ENCODE results near the gene SUCLG2. TPM values are rescaled to one million over a fixed set of nuclear protein-coding genes. Genes with fewer than 3 reads are reported as not detected.

SUCLG2 gene
- total RNA-seq, 1 experiment from 2014 or later, result 38.5 TPM

GRCh38 chr3:67635806-67636205 lies 18.6 kb downstream of the SUCLG2 start:
- no peak for TF ChIP-seq CTCF (conservative IDR thresholded peaks at IDR 0.05)
- Histone ChIP-seq H3K4ac (ENCODE audit: low read depth, low read length) (no peak overlapping the region), H3K79me2 (ENCODE audit: insufficient read depth, low read length) (no peaks in the 10 kb centered on the region), H3K56ac (ENCODE audit: insufficient read length, low read depth, low read length) (no peak overlapping the region), H3K23ac (ENCODE audit: insufficient read length, low read depth, low read length) (no peak overlapping the region), H3T11ph (ENCODE audit: low read length) (no peak overlapping the region), H4K91ac (ENCODE audit: insufficient read length, low read depth, low read length) (no peak overlapping the region), H4K20me1 (ENCODE audit: control insufficient read depth, insufficient read depth, insufficient read length) (no peaks in the 10 kb centered on the region), H2BK5ac (ENCODE audit: insufficient read length, low read length) (no peak overlapping the region), H4K5ac (ENCODE audit: insufficient read length, low read depth, low read length) (no peak overlapping the region), H2BK15ac (ENCODE audit: low read depth, low read length) (no peak overlapping the region), H3K4me1 (ENCODE audit: insufficient read depth, low read length) (peaks cover 3% of the 10 kb centered on the region), H3K9me3 (ENCODE audit: control insufficient read depth, low read depth, low read length) (no peaks in the 10 kb centered on the region), H2BK20ac (ENCODE audit: low read depth, low read length, poor library complexity, severe bottlenecking) (no peak overlapping the region), H3K79me1 (ENCODE audit: insufficient read depth, low read depth, low read length, poor library complexity, severe bottlenecking) (peaks cover 3% of the 10 kb centered on the region), H3K18ac (ENCODE audit: insufficient read length, low read depth, low read length) (no peak overlapping the region), H3K9ac (ENCODE audit: extremely low read depth, insufficient read length, low read length) (no peak overlapping the region), H2AFZ (ENCODE audit: low read length) (no peak overlapping the region), H2BK12ac (ENCODE audit: insufficient read length, low read depth, low read length) (no peak overlapping the region), H3K4me2 (ENCODE audit: insufficient read depth, insufficient read length, low read length) (no peak overlapping the region), H4K8ac (replicated peaks; ENCODE audit: insufficient read length, low read depth, low read length) (no peak overlapping the region), H2AK5ac (ENCODE audit: insufficient read length, low read length) (no peak overlapping the region), H3K27me3 (ENCODE audit: insufficient read depth, low read length) (no peaks in the 10 kb centered on the region), H2BK120ac (ENCODE audit: low read depth, low read length, poor library complexity, severe bottlenecking) (no peak overlapping the region), H3K14ac (ENCODE audit: insufficient read depth, low read length) (no peak overlapping the region), H3K23me2 (ENCODE audit: insufficient read length, low read depth, low read length, poor library complexity, severe bottlenecking) (no peaks in the 10 kb centered on the region), H3K27ac (ENCODE audit: insufficient read length, low read depth, low read length) (no peak overlapping the region)
- no CpG with 5 or more reads among the region's 2 CpGs for whole genome bisulfite sequencing (ENCODE audit: extremely low coverage, insufficient read length, low lambda C conversion rate)
- DNase-seq, result no peak
- Mint-ChIP-seq H3K27me3 (ENCODE audit: low read depth) (no peaks in the 10 kb centered on the region), H3K4me3 (no peak overlapping the region), H3K4me1 (peaks cover 10 to 12% of the 10 kb centered on the region in 2 experiments), H3K27ac (peak overlapping the region; percentile 45 to 91 (median 69); a peak in 4 of 7 replicates), H3K9me3 (no peaks in the 10 kb centered on the region), H3K36me3 (ENCODE audit: insufficient read depth in 1 of 3, low read depth in 3 of 3) (peaks cover 0 to 6% (median 0%) of the 10 kb centered on the region in 3 experiments; a peak in 3 of 7 replicates)

Data from H9 (cell line).